ENCODE results near the gene TGM3. TPM values are rescaled to one million over a fixed set of nuclear protein-coding genes. Genes with fewer than 3 reads are reported as not detected.

Gene TGM3
- total and polyA plus RNA-seq, 5 experiments from 2014 or later: not detected

GRCh38 chr20:2379511-2380229, 83.9 kb downstream of the TGM3 start:
- ATAC-seq (peak; percentile 66 to 84), DNase-seq (peak in 5 of 10 donors; percentile 3 to 39 (median 28))
- Mint-ChIP-seq H3K9me3 (peaks cover 0 to 2% (median 0%) of the 10 kb centered on the region in 9 donors), H3K36me3 (no peaks in the 10 kb centered on the region), H3K4me3 (peak overlapping the region in 9 of 10 donors; percentile 33 to 76 (median 55)), H3K4me1 (peaks cover 19 to 48% (median 27%) of the 10 kb centered on the region in 4 donors), H3K27me3 (peaks cover 6 to 35% (median 14%) of the 10 kb centered on the region in 5 donors), H3K27ac (peak overlapping the region in 3 of 10 donors; percentile 1 to 44 (median 37))
- POLR2A ChIA-PET: interaction anchor here (0.9 kb wide), 1 partner anchor 91 kb away, joined by 3 read pairs; the partner anchor contains the start of gene SNRPB

- H3K9me3 Mint-ChIP-seq: peaks cover 0 to 4% (median 0%) of the 10 kb centered on the region in 9 donors
- H3K27ac Mint-ChIP-seq: peak within 1 kb of the TSS in 3 of 10 donors; percentile 1 to 49 (median 37)
- POLR2A ChIA-PET: no interaction called here
- peaks cover 19 to 48% (median 28%) of the 10 kb centered on the region in 4 donors for H3K4me1 Mint-ChIP-seq
- H3K4me3 Mint-ChIP-seq: peak within 1 kb of the TSS in 8 of 10 donors; percentile 36 to 76 (median 56)
- DNase-seq (no peak), ATAC-seq (no peak)
- H3K36me3 Mint-ChIP-seq: no peaks in the 10 kb centered on the region
- peaks cover 6 to 36% (median 14%) of the 10 kb centered on the region in 5 donors for H3K27me3 Mint-ChIP-seq
Measured at GRCh38 chr20:2380601-2381000, 84.8 kb downstream of the TGM3 start, which contains the start of gene TGM6. Gene TGM6 (plus strand): TSS chr20:2380901. CDS start chr20:2380969, 68 bp downstream.

- no peak for DNase-seq
- no peak for ATAC-seq
- POLR2A ChIA-PET: no interaction called here
- no peak overlapping the region for H3K4me3 Mint-ChIP-seq
- peaks cover 4 to 29% (median 10%) of the 10 kb centered on the region in 5 donors for H3K27me3 Mint-ChIP-seq
- peaks cover 0 to 5% (median 3%) of the 10 kb centered on the region in 9 donors for H3K9me3 Mint-ChIP-seq
- H3K36me3 Mint-ChIP-seq: no peaks in the 10 kb centered on the region
- peaks cover 18 to 48% (median 28%) of the 10 kb centered on the region in 4 donors for H3K4me1 Mint-ChIP-seq
- no peak overlapping the region for H3K27ac Mint-ChIP-seq
Measured at GRCh38 chr20:2381303-2381702, 85.5 kb downstream of the TGM3 start.

GRCh38 chr20:2382833-2383232, 87.0 kb downstream of the TGM3 start:
- POLR2A ChIA-PET: no interaction called here
- DNase-seq (no peak), ATAC-seq (no peak)
- Mint-ChIP-seq H3K27ac (no peak overlapping the region), H3K4me1 (peaks cover 16 to 48% (median 28%) of the 10 kb centered on the region in 4 donors), H3K36me3 (peaks cover 0 to 5% (median 2%) of the 10 kb centered on the region in 3 donors), H3K27me3 (peaks cover 0 to 19% (median 4%) of the 10 kb centered on the region in 5 donors), H3K9me3 (peaks cover 0 to 16% (median 10%) of the 10 kb centered on the region in 9 donors), H3K4me3 (no peak overlapping the region)

GRCh38 chr20:2385026-2385425, 89.2 kb downstream of the TGM3 start:
- peaks cover 1 to 28% (median 14%) of the 10 kb centered on the region in 4 donors for H3K4me1 Mint-ChIP-seq
- peaks cover 0 to 15% (median 4%) of the 10 kb centered on the region in 5 donors for H3K27me3 Mint-ChIP-seq
- DNase-seq: no peak
- H3K27ac Mint-ChIP-seq: no peak overlapping the region
- no peak overlapping the region for H3K4me3 Mint-ChIP-seq
- no peak for ATAC-seq
- peaks cover 0 to 31% (median 10%) of the 10 kb centered on the region in 9 donors for H3K9me3 Mint-ChIP-seq
- H3K36me3 Mint-ChIP-seq: peaks cover 0 to 5% (median 2%) of the 10 kb centered on the region in 3 donors
- POLR2A ChIA-PET: no interaction called here

- POLR2A ChIA-PET: no interaction called here
- Mint-ChIP-seq H3K4me1 (peaks cover under 1 to 24% (median 12%) of the 10 kb centered on the region in 4 donors), H3K9me3 (peaks cover 0 to 32% (median 10%) of the 10 kb centered on the region in 9 donors), H3K27ac (no peak overlapping the region), H3K36me3 (peaks cover 0 to 5% (median 2%) of the 10 kb centered on the region in 3 donors), H3K4me3 (no peak overlapping the region), H3K27me3 (peaks cover 0 to 11% (median 4%) of the 10 kb centered on the region in 5 donors)
- DNase-seq: no peak
- ATAC-seq: no peak
Measured at GRCh38 chr20:2385496-2385895, 89.7 kb downstream of the TGM3 start.

- POLR2A ChIA-PET: no interaction called here
- DNase-seq (no peak), ATAC-seq (no peak)
- Mint-ChIP-seq H3K4me1 (peaks cover 8 to 18% (median 12%) of the 10 kb centered on the region in 4 donors), H3K27ac (peak overlapping the region in 1 of 10 donors; percentile 84), H3K9me3 (peaks cover 0 to 32% (median 10%) of the 10 kb centered on the region in 9 donors), H3K4me3 (no peak overlapping the region), H3K36me3 (peaks cover 0 to 5% (median 2%) of the 10 kb centered on the region in 3 donors), H3K27me3 (peaks cover 0 to 11% (median 4%) of the 10 kb centered on the region in 5 donors)
Measured at GRCh38 chr20:2386516-2387179, 90.8 kb downstream of the TGM3 start.

GRCh38 chr20:2387180-2387577, 91.4 kb downstream of the TGM3 start:
- peaks cover 0 to 11% (median 4%) of the 10 kb centered on the region in 5 donors for H3K27me3 Mint-ChIP-seq
- peaks cover 8 to 18% (median 12%) of the 10 kb centered on the region in 4 donors for H3K4me1 Mint-ChIP-seq
- peaks cover 0 to 32% (median 10%) of the 10 kb centered on the region in 9 donors for H3K9me3 Mint-ChIP-seq
- POLR2A ChIA-PET: no interaction called here
- ATAC-seq (peak in 1 of 2 donors; percentile 32), DNase-seq (peak in 5 of 10 donors; percentile 5 to 25 (median 10))
- no peak overlapping the region for H3K4me3 Mint-ChIP-seq
- peak overlapping the region in 1 of 10 donors; percentile 84 for H3K27ac Mint-ChIP-seq
- peaks cover 0 to 5% (median 2%) of the 10 kb centered on the region in 3 donors for H3K36me3 Mint-ChIP-seq

GRCh38 chr20:2387580-2387979, 91.8 kb downstream of the TGM3 start:
- Mint-ChIP-seq H3K9me3 (peaks cover 0 to 32% (median 10%) of the 10 kb centered on the region in 9 donors), H3K27ac (no peak overlapping the region), H3K4me3 (no peak overlapping the region), H3K4me1 (peaks cover 8 to 18% (median 12%) of the 10 kb centered on the region in 4 donors), H3K36me3 (peaks cover 0 to 5% (median 2%) of the 10 kb centered on the region in 3 donors), H3K27me3 (peaks cover 0 to 11% (median 4%) of the 10 kb centered on the region in 5 donors)
- DNase-seq (no peak), ATAC-seq (no peak)
- POLR2A ChIA-PET: no interaction called here

Other genes with a start within 250 kb of the TGM3 start
- 10 to 100 TPM; 17.3 to 18.3 TPM for gene STK35, start 194.2 kb upstream of the TGM3 start, total RNA-seq
- 1 to 10 TPM; 4.5 to 5.9 (median 5.0) TPM for gene STK35, start 194.2 kb upstream of the TGM3 start, polyA plus RNA-seq
- gene TGM6, start 84.9 kb downstream of the TGM3 start, total RNA-seq: not detected
- not detected for gene TGM6, start 84.9 kb downstream of the TGM3 start, polyA plus RNA-seq
- gene SNRPB, start 174.8 kb downstream of the TGM3 start, total RNA-seq: 10 to 100 TPM; 99.0 to 99.1 TPM
- gene SNRPB, start 174.8 kb downstream of the TGM3 start, polyA plus RNA-seq: 100 to 1,000 TPM; 218 to 245 (median 240) TPM
- 10 to 100 TPM; 13.3 to 14.2 TPM for gene ZNF343, start 212.9 kb downstream of the TGM3 start, total RNA-seq
- 1 to 10 TPM; 1.7 to 5.0 (median 3.2) TPM for gene ZNF343, start 212.9 kb downstream of the TGM3 start, polyA plus RNA-seq
- not detected for gene TMC2, start 240.6 kb downstream of the TGM3 start, total RNA-seq
- gene TMC2, start 240.6 kb downstream of the TGM3 start, polyA plus RNA-seq: not detected